ENCODE results near the gene RBM38.

GRCh38 chr20:57437267-57437666, 46.1 kb downstream of the RBM38 start:
- TF ChIP-seq CTCF (IDR thresholded peaks at IDR 0.05) (no peak), POLR2A (IDR thresholded peaks at IDR 0.05) (no peak)

All from vagina (tissue), 2 donors.